ENCODE measurements around the gene CD52.
"Not testable (repeated sequence)": the region's sequence is repeated elsewhere in the genome, so short reads cannot be mapped to it uniquely, and the experiment has no call there.

Gene CD52

DNA sequence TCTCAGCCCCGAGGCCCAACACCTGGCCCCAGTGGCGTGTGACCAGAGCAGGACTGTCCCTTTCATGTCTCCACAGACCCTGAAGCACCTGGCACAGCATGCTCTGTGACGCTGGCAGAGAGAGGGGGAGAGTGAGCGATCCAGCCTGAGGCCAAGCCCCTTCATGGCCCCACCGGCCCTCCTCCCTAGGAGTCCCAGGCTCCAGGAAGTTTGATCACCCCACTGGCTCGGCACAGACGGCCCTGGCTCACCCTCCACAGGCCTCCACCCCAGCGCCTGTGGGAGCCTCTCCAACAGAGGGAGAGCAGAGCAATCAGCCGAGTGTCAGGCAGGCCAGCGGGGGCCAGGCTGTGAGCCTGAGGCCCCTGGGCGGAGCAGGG is 26.9 kb upstream of the CD52 start:
- H3K9me3 ChIP-seq (ENCODE audit: control insufficient read depth in 2 of 2, low read length in 2 of 2), result no peaks in the 10 kb centered on the region
- peak overlapping the region; percentile 28 to 85 for H3K27ac ChIP-seq (ENCODE audit: low read depth in 2 of 2, low read length in 2 of 2)
- H3K4me3 ChIP-seq (ENCODE audit: low read length in 2 of 2), result no peak overlapping the region
- no peaks in the 10 kb centered on the region for H3K36me3 ChIP-seq (ENCODE audit: control insufficient read depth in 2 of 2, insufficient read depth in 2 of 2, low read length in 2 of 2)
- H3K27me3 ChIP-seq (ENCODE audit: control insufficient read depth in 2 of 2, insufficient read depth in 2 of 2, low read length in 2 of 2), result no peaks in the 10 kb centered on the region
- H3K9ac ChIP-seq (ENCODE audit: low read depth in 1 of 2, low read length in 2 of 2), result no peak overlapping the region
- peaks cover 32 to 47% of the 10 kb centered on the region in 2 donors for H3K4me1 ChIP-seq (ENCODE audit: control insufficient read depth in 2 of 2, insufficient read depth in 2 of 2, low read length in 2 of 2)

DNA sequence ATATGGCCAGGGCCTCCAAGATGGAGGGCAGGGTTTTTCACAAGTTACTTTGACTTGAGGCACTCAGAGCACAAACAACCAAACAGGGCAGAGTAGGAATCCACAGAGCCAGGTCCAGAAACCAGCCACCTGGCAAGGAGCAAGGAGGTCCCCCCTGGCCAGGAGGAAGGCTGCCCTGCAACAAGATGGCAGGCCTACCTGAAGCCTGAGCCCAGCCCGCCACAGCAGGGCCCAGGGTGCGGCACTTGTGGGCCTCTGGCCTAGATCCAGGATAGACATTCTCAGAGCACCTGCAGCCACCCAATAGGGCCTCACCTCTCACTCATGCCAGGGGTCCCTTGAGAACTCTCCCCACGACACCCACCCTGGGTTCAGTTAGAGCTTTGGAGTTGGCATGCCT is 26.3 kb upstream of the CD52 start:
- Histone ChIP-seq H3K27me3 (ENCODE audit: control insufficient read depth in 2 of 2, insufficient read depth in 2 of 2, low read length in 2 of 2) (no peaks in the 10 kb centered on the region), H3K27ac (ENCODE audit: low read depth in 2 of 2, low read length in 2 of 2) (peak overlapping the region; percentile 28 to 85), H3K9ac (ENCODE audit: low read depth in 1 of 2, low read length in 2 of 2) (no peak overlapping the region), H3K4me1 (ENCODE audit: control insufficient read depth in 2 of 2, insufficient read depth in 2 of 2, low read length in 2 of 2) (peaks cover 32 to 43% of the 10 kb centered on the region in 2 donors), H3K36me3 (ENCODE audit: control insufficient read depth in 2 of 2, insufficient read depth in 2 of 2, low read length in 2 of 2) (no peaks in the 10 kb centered on the region), H3K4me3 (ENCODE audit: low read length in 2 of 2) (no peak overlapping the region), H3K9me3 (ENCODE audit: control insufficient read depth in 2 of 2, low read length in 2 of 2) (no peaks in the 10 kb centered on the region)

DNA sequence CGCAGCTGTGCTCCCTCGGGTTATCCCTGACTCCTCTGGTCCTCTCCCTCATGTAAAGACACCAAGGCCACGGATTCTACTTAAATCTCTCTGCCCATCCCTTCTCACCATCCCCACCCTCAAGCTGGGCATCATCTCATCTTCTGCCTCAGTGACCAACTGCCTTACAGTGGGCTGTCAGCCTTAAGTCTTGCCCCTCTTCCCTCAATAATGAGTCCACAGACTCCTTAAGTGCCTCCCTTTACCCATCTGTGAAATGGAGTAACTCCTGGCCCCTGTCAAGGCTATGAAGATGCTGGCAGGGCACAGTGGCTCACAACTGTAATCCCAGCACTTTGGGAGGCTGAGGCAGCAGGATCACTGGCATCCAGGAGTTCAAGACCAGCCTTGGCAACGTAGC is 25.8 kb upstream of the CD52 start:
- Histone ChIP-seq H3K27me3 (ENCODE audit: control insufficient read depth in 2 of 2, insufficient read depth in 2 of 2, low read length in 2 of 2) (no peaks in the 10 kb centered on the region), H3K4me1 (ENCODE audit: control insufficient read depth in 2 of 2, insufficient read depth in 2 of 2, low read length in 2 of 2) (peaks cover 31 to 42% of the 10 kb centered on the region in 2 donors), H3K4me3 (ENCODE audit: low read length in 2 of 2) (no peak overlapping the region), H3K9me3 (ENCODE audit: control insufficient read depth in 2 of 2, low read length in 2 of 2) (no peaks in the 10 kb centered on the region), H3K36me3 (ENCODE audit: control insufficient read depth in 2 of 2, insufficient read depth in 2 of 2, low read length in 2 of 2) (no peaks in the 10 kb centered on the region), H3K27ac (ENCODE audit: low read depth in 2 of 2, low read length in 2 of 2) (peak overlapping the region in 1 of 2 donors; percentile 85), H3K9ac (ENCODE audit: low read depth in 1 of 2, low read length in 2 of 2) (no peak overlapping the region)

DNA sequence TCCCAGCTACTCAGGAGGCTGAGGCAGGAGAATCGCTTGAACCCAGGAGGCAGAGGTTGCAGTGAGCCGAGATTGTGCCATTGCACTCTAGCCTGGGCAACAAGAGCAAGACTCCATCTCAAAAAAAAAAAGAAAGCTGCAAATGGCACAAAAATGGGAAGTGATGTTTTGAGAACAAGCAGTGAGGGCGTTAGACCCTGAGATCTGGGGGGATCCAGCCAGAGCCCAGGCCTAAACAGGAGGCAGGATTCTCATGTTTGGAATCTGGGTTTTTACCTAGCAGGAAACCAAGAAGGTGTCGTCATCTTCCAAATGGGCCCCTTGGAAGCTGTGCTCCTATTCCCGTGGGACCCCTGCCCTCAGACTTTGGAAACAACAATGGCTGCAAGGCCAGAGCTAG is 25.0 kb upstream of the CD52 start:
- H3K9me3 ChIP-seq (ENCODE audit: control insufficient read depth in 2 of 2, low read length in 2 of 2); H3K27ac ChIP-seq (ENCODE audit: low read depth in 2 of 2, low read length in 2 of 2); H3K36me3 ChIP-seq (ENCODE audit: control insufficient read depth in 2 of 2, insufficient read depth in 2 of 2, low read length in 2 of 2); H3K9ac ChIP-seq (ENCODE audit: low read depth in 1 of 2, low read length in 2 of 2); H3K27me3 ChIP-seq (ENCODE audit: control insufficient read depth in 2 of 2, insufficient read depth in 2 of 2, low read length in 2 of 2); H3K4me3 ChIP-seq (ENCODE audit: low read length in 2 of 2): not testable (repeated sequence)
- peaks cover 27 to 38% of the 10 kb centered on the region in 2 donors for H3K4me1 ChIP-seq (ENCODE audit: control insufficient read depth in 2 of 2, insufficient read depth in 2 of 2, low read length in 2 of 2)

DNA sequence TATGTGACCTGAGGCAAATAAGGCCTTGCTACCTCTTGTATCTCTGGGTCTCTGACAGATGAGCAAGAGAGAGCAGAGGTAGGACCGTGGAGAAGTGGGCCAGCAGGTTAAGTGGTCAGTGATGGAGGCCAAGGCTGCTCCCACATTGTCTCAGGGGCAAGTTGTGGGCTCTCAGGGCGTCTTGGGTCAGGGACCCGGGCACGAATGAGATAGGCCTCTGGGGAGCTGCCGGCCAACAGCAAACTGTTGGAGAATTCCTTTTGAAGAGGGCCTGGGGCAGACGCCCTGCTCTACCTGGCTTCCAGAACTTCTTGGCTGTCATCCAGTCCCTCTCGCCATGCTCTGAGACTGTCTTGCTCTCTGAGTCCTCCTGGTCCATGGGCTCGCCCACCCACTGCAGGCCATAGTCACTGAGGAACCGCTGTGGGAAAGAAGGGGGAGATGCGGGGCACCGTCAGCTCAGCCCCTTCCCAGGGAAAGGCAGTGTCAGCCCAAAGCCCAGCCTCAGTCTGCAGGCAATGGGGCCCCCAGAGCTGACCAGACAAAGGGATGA is 23.8 kb upstream of the CD52 start:
- Histone ChIP-seq H3K36me3 (ENCODE audit: control insufficient read depth in 2 of 2, insufficient read depth in 2 of 2, low read length in 2 of 2) (no peaks in the 10 kb centered on the region), H3K9me3 (ENCODE audit: control insufficient read depth in 2 of 2, low read length in 2 of 2) (no peaks in the 10 kb centered on the region), H3K9ac (ENCODE audit: low read depth in 1 of 2, low read length in 2 of 2) (no peak overlapping the region), H3K27me3 (ENCODE audit: control insufficient read depth in 2 of 2, insufficient read depth in 2 of 2, low read length in 2 of 2) (no peaks in the 10 kb centered on the region), H3K4me1 (ENCODE audit: control insufficient read depth in 2 of 2, insufficient read depth in 2 of 2, low read length in 2 of 2) (peaks cover 17 to 26% of the 10 kb centered on the region in 2 donors), H3K27ac (ENCODE audit: low read depth in 2 of 2, low read length in 2 of 2) (no peak overlapping the region), H3K4me3 (ENCODE audit: low read length in 2 of 2) (no peak overlapping the region)

DNA sequence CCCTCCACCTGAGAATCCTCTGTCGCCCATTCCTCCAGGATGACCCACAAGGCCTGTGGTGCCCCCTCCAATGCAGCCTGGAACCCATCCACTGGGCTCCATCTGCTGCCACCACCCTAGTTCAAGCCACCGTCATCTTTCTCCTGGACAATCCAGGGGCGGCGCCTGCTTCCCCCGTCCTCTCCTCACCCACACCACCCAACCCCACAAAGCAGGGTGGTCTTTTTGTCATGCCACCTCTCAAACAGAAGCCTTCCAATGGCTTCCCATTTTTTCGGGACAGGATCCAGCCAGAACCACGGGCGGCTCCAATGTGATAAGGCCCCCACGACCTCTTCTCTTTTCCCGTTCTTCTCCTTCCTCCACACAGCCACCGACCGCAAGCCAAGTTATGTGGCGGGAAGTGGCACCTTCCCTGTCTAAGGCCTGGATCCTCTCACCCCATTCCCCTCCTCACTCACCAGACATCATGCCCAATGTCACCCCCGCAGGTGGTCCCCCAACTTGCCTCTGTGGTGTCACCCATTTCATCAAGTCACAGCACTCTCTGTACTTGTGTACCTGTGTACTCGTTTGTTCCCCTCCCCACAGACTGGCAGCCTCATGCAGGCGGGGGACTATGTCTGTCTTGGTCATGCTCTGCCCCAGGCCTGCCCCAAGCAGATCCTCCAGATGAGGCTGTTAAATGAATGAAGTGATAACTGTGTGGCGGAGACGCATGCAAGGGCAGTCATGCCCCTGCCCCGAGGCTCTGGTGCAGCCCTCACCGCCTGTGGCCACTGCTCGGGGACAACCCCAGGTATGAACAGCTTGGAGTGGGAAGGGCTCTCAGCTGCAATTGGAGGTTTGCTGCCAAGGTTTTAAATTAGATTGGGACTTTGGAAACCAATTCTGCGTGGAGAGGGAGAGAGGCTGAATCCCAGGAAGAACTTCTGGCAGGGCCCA is 22.3 kb upstream of the CD52 start:
- H3K9me3 ChIP-seq (ENCODE audit: control insufficient read depth in 2 of 2, low read length in 2 of 2), result no peaks in the 10 kb centered on the region
- no peak overlapping the region for H3K4me3 ChIP-seq (ENCODE audit: low read length in 2 of 2)
- H3K9ac ChIP-seq (ENCODE audit: low read depth in 1 of 2, low read length in 2 of 2), result no peak overlapping the region
- no peak overlapping the region for H3K27ac ChIP-seq (ENCODE audit: low read depth in 2 of 2, low read length in 2 of 2)
- no peaks in the 10 kb centered on the region for H3K36me3 ChIP-seq (ENCODE audit: control insufficient read depth in 2 of 2, insufficient read depth in 2 of 2, low read length in 2 of 2)
- H3K4me1 ChIP-seq (ENCODE audit: control insufficient read depth in 2 of 2, insufficient read depth in 2 of 2, low read length in 2 of 2), result peaks cover 4 to 11% of the 10 kb centered on the region in 2 donors
- H3K27me3 ChIP-seq (ENCODE audit: control insufficient read depth in 2 of 2, insufficient read depth in 2 of 2, low read length in 2 of 2), result no peaks in the 10 kb centered on the region

DNA sequence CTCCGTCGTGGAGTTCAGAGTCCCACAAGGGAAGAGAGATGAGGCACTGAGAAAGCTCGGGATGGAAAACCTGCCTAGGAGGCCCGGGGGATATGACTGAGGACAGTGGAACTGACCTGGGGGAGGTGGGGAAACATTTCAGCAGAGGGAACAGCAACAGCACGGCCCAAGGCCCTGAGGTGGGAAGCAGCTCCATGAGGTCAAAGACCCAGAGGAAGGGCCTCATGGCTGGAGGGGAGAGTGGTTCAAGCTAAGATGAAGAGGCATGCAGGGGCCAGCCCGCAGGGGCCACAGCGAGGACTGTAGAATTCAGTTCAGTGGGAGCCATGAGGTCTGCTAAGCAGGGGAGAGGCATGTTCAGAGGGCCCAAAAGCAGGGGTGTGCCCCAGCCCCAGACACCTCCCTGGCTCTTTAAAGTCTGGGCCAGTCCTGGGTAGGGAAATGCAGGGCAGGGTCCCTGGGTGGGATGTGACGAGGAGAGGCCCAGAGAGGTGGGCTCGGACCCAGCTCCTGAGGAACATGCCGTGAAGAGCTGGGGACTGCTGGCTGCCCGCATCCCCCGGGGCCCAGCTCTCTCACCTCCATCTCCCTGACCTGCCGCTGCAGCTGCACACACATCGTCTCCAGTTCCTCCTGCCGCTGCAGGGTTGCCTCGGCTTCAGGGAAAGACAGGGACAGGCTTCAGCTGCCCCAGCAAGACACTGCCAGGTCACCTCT is 21.3 kb upstream of the CD52 start:
- no peak overlapping the region for H3K9ac ChIP-seq (ENCODE audit: low read depth in 1 of 2, low read length in 2 of 2)
- H3K27me3 ChIP-seq (ENCODE audit: control insufficient read depth in 2 of 2, insufficient read depth in 2 of 2, low read length in 2 of 2), result no peaks in the 10 kb centered on the region
- H3K27ac ChIP-seq (ENCODE audit: low read depth in 2 of 2, low read length in 2 of 2), result no peak overlapping the region
- H3K4me3 ChIP-seq (ENCODE audit: low read length in 2 of 2), result no peak overlapping the region
- H3K4me1 ChIP-seq (ENCODE audit: control insufficient read depth in 2 of 2, insufficient read depth in 2 of 2, low read length in 2 of 2), result peaks cover 0 to 6% of the 10 kb centered on the region in 2 donors
- no peaks in the 10 kb centered on the region for H3K9me3 ChIP-seq (ENCODE audit: control insufficient read depth in 2 of 2, low read length in 2 of 2)
- H3K36me3 ChIP-seq (ENCODE audit: control insufficient read depth in 2 of 2, insufficient read depth in 2 of 2, low read length in 2 of 2), result no peaks in the 10 kb centered on the region

DNA sequence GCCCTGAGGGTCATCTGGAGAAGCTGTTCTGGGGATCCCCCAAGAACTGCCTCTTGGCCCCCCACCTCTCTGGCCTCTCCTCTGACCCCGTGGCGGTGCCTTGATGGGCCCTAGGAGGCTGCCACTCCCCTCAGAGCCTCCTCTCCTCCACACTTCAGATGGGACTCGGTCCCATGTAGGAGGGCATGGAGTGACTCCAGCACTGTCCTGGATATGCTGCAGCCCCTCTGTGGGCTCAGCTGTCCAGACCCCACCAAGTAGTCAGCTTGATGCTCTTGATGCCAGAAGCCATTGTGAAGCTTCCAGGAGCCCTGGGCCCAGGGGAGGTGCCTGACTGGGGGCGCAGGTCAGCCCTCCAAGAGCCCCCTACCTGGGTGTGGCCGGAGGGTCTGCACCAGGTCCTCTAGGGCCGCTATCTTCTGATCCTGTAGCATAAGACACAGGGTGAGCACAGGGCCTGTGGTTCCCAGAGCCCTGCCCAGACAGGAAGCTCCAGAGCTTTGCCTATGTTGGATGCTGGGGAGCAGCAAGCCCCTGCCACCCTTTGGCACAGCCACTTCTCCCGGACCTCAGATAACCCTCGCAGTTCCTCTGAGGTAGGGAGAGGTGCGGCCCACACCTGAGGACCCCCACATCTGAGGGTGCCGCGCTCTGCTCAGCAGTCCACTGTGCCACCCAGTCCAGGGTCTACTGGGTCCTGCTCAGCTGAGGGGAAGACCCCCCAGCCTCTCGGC is 20.5 kb upstream of the CD52 start:
- Histone ChIP-seq H3K27me3 (ENCODE audit: control insufficient read depth in 2 of 2, insufficient read depth in 2 of 2, low read length in 2 of 2) (no peaks in the 10 kb centered on the region), H3K4me3 (ENCODE audit: low read length in 2 of 2) (no peak overlapping the region), H3K27ac (ENCODE audit: low read depth in 2 of 2, low read length in 2 of 2) (no peak overlapping the region), H3K9ac (ENCODE audit: low read depth in 1 of 2, low read length in 2 of 2) (no peak overlapping the region), H3K4me1 (ENCODE audit: control insufficient read depth in 2 of 2, insufficient read depth in 2 of 2, low read length in 2 of 2) (peaks cover 0 to 2% of the 10 kb centered on the region in 2 donors), H3K9me3 (ENCODE audit: control insufficient read depth in 2 of 2, low read length in 2 of 2) (no peaks in the 10 kb centered on the region), H3K36me3 (ENCODE audit: control insufficient read depth in 2 of 2, insufficient read depth in 2 of 2, low read length in 2 of 2) (no peaks in the 10 kb centered on the region)

DNA sequence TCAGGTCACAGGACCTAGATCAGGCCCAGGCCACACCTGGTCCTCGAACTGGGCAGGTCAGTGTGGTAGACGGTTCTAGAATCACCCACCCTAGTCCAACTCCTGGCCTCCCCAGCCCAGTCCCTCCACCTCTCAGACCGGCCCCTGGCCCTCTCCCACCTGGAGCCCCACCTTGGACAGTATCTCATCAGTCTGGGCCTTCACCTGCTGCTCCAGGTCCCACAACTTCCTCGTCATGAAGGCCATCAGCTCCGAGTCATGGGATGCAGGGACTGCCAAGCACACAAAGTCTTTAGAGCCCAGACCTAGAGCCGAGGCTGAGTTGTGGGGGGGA is 20.0 kb upstream of the CD52 start:
- Histone ChIP-seq H3K27me3 (ENCODE audit: control insufficient read depth in 2 of 2, insufficient read depth in 2 of 2, low read length in 2 of 2) (no peaks in the 10 kb centered on the region), H3K4me1 (ENCODE audit: control insufficient read depth in 2 of 2, insufficient read depth in 2 of 2, low read length in 2 of 2) (peaks cover 0 to 2% of the 10 kb centered on the region in 2 donors), H3K9ac (ENCODE audit: low read depth in 1 of 2, low read length in 2 of 2) (no peak overlapping the region), H3K36me3 (ENCODE audit: control insufficient read depth in 2 of 2, insufficient read depth in 2 of 2, low read length in 2 of 2) (no peaks in the 10 kb centered on the region), H3K9me3 (ENCODE audit: control insufficient read depth in 2 of 2, low read length in 2 of 2) (no peaks in the 10 kb centered on the region), H3K27ac (ENCODE audit: low read depth in 2 of 2, low read length in 2 of 2) (no peak overlapping the region), H3K4me3 (ENCODE audit: low read length in 2 of 2) (no peak overlapping the region)
